Measurements from ENCODE around the gene SLC24A5. TPM values are rescaled to one million over a fixed set of nuclear protein-coding genes. Genes with fewer than 3 reads are reported as not detected.

SLC24A5 gene
- total RNA-seq, 1 experiment from 2014 or later, result not detected

GRCh38 chr15:48087844-48088243 lies 32.9 kb upstream of the SLC24A5 start:
- DNase-seq, result no peak
- H3K4me2 ChIP-seq (ENCODE audit: insufficient read depth, insufficient read length, low read length), result no peak overlapping the region
- H3K56ac ChIP-seq (ENCODE audit: insufficient read length, low read depth, low read length), result no peak overlapping the region
- H3K23me2 ChIP-seq (ENCODE audit: insufficient read length, low read depth, low read length, poor library complexity, severe bottlenecking), result no peaks in the 10 kb centered on the region
- no peak overlapping the region for H4K91ac ChIP-seq (ENCODE audit: insufficient read length, low read depth, low read length)
- no peaks in the 10 kb centered on the region for H3K27me3 ChIP-seq (ENCODE audit: insufficient read depth, low read length)
- no CpG with 5 or more reads among the region's 3 CpGs for whole genome bisulfite sequencing (ENCODE audit: extremely low coverage, insufficient read length, low lambda C conversion rate)
- H3K9me3 Mint-ChIP-seq, result peaks cover 15 to 25% of the 10 kb centered on the region in 2 experiments
- no peak overlapping the region for H3K4me3 Mint-ChIP-seq
- no peak overlapping the region for H3K9ac ChIP-seq (ENCODE audit: extremely low read depth, insufficient read length, low read length)
- no peak overlapping the region for H2AFZ ChIP-seq (ENCODE audit: low read length)
- no peak overlapping the region for H2BK12ac ChIP-seq (ENCODE audit: insufficient read length, low read depth, low read length)
- H4K20me1 ChIP-seq (ENCODE audit: control insufficient read depth, insufficient read depth, insufficient read length), result no peaks in the 10 kb centered on the region
- peaks cover 21% of the 10 kb centered on the region for H3K9me3 ChIP-seq (ENCODE audit: control insufficient read depth, low read depth, low read length)
- TF ChIP-seq CTCF (conservative IDR thresholded peaks at IDR 0.05), result no peak
- H3K27me3 Mint-ChIP-seq (ENCODE audit: low read depth), result no peaks in the 10 kb centered on the region
- H4K8ac ChIP-seq (replicated peaks; ENCODE audit: insufficient read length, low read depth, low read length), result no peak overlapping the region
- no peak overlapping the region; a peak in 1 of 7 replicates for H3K27ac Mint-ChIP-seq
- H2BK20ac ChIP-seq (ENCODE audit: low read depth, low read length, poor library complexity, severe bottlenecking), result no peak overlapping the region
- H3K27ac ChIP-seq (ENCODE audit: insufficient read length, low read depth, low read length), result no peak overlapping the region
- no peak overlapping the region for H3K14ac ChIP-seq (ENCODE audit: insufficient read depth, low read length)
- H3K23ac ChIP-seq (ENCODE audit: insufficient read length, low read depth, low read length), result no peak overlapping the region
- H3T11ph ChIP-seq (ENCODE audit: low read length), result no peak overlapping the region
- H3K18ac ChIP-seq (ENCODE audit: insufficient read length, low read depth, low read length), result no peak overlapping the region
- H3K4me1 Mint-ChIP-seq, result peaks cover 4 to 6% of the 10 kb centered on the region in 2 experiments; a peak in 1 of 4 replicates
- H2AK5ac ChIP-seq (ENCODE audit: insufficient read length, low read length), result no peak overlapping the region
- H3K36me3 Mint-ChIP-seq (ENCODE audit: insufficient read depth in 1 of 3, low read depth in 3 of 3), result peaks cover 12 to 16% (median 15%) of the 10 kb centered on the region in 3 experiments
- no peak overlapping the region for H4K5ac ChIP-seq (ENCODE audit: insufficient read length, low read depth, low read length)
- H3K79me2 ChIP-seq (ENCODE audit: insufficient read depth, low read length), result no peaks in the 10 kb centered on the region
- no peak overlapping the region for H3K4ac ChIP-seq (ENCODE audit: low read depth, low read length)
- no peaks in the 10 kb centered on the region for H3K4me1 ChIP-seq (ENCODE audit: insufficient read depth, low read length)
- H3K79me1 ChIP-seq (ENCODE audit: insufficient read depth, low read depth, low read length, poor library complexity, severe bottlenecking), result no peaks in the 10 kb centered on the region
- no peak overlapping the region for H2BK15ac ChIP-seq (ENCODE audit: low read depth, low read length)
- H2BK5ac ChIP-seq (ENCODE audit: insufficient read length, low read length), result no peak overlapping the region
- no peak overlapping the region for H2BK120ac ChIP-seq (ENCODE audit: low read depth, low read length, poor library complexity, severe bottlenecking)
